AG08395 (cell line): ENCODE results near the gene CFAP210.
"Not testable (repeated sequence)": the region's sequence is repeated elsewhere in the genome, so short reads cannot be mapped to it uniquely, and the experiment has no call there.

Experiments
- DNase-seq: peaks from one replicate; pipeline ENCODE4 v3.0.0; 2012; ENCODE audit warnings: mixed read lengths, low spot score

CFAP210 gene

DNA sequence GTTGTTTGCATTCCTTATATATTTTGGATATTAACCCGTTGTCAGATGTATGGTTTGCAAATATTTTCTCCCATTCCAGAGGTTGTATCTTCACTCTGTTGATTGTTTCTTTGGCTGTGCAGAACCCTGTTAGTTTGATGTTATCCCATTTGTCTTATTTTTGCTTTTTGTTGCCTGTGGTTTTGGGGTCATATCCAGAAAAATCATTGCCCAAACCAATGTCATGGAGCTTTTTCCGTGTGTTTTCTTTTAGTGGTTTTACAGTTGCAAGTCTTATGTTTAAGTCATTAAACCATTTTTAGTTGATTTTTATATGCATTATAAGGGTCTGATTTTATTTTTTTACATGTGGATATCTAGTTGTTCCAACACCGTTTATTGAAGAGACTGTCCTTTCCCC, 74.3 kb downstream of the CFAP210 start:
- DNase-seq, result no peak

DNA sequence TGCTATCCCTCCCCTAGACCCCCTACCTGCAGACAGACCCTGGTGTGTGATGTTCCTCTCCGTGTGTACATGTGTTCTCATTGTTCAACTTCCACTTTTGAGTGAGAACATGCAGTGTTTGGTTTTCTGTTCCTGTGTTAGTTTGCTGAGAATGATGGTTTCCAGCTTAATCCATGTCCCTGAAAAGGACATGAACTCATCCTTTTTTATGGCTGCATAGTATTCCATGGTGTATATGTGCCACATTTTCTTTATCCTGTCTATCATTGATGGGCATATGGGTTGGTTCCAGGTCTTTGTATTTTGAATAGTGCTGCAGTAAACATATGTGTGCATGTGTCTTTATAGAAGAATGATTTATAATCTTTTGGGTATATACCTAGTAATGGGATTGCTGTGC, 78.2 kb downstream of the CFAP210 start:
- DNase-seq, result not testable (repeated sequence)

DNA sequence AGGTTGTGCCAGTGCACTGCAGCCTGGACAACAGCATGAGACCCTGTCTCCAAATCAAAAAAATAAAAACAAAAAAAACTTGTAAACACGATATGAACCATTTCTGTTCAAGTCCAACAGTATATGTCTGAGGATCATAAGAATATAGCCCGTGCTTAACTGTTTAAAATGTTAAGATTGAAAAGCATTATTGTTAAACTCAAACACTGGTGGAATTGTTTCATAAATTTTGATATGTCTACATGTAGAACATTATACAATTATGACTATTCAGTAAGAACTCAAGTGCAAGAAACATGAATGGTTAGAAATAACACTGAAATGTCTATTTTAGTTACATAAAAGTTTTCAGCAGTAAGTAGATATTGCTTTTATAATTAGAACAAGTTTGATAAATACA, 80.3 kb downstream of the CFAP210 start:
- no peak for DNase-seq

DNA sequence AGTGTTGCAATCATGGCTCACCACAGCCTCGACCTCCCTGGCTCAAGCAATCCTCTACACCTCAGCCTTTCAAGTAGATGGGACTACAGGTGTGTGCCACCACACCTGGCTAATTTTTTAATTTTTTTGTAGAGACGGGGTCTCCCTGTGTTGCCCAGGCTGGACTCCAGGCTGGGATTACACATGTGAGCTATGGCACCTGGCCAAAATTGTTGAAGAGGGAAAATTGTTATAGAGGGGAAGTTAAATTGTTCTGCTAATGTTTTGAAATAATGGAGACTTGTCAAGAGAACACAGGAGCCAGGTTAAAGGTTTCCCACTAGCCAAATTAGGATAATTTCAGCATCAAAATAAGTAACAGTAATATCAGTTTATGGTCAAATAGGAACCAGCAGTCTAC, 84.9 kb downstream of the CFAP210 start:
- no peak for DNase-seq

DNA sequence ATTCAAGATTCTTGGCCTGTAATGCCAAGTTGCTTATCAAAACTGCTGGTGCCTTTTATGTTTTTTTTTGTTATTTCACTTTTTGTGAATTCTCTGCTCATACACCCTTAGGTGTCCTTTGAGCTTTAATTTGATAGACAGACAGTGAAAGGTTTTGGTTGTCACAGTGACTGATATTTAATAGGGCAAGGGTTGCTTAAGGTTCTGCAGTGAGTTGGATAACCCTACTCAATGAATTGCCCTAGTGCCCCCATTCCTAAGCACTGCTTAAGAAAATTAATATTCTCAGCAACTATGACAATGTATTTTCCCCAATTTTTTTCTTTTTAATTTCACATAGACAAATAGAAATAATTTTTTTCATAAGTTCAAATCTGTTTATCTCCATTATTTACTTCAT, 94.6 kb downstream of the CFAP210 start:
- no peak for DNase-seq

DNA sequence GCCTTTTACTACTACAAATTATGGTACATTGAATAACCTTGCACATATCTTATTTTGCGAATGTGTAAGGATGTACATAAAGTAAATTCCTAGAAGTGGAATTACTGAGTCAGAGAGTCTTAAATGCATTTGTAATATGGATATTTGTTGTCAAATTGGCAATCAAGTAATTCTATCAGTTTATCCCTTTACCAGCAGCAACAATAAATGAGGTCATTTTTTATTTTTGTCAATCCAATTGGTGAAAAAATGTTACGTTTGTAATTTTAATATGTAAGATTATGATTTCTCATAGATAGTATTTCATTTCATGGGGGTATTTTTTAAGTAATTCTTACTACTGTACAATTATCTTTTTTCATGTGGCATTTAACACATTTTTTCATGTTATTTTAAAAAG, 95.2 kb downstream of the CFAP210 start:
- no peak for DNase-seq

DNA sequence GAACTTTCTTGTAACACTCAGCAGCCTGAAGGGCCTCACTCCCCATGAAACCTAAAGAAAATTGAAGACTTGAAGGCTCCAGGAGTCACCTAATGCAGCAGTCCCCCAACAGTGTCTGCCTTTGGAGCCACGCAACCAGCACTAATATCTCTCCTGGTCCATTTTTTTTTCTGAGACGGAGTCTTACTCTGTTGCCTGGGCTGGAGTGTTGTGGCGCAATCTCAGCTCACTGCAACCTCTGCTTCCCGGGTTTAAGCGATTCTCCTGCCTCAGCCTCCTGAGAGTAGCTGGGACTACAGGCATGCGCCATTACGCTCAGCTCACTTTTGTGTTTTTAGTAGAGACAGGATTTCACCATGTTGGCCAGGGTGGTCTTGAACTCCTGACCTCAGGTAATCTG, 97.7 kb downstream of the CFAP210 start:
- DNase-seq, result not testable (repeated sequence)
